ENCODE results near the gene DALRD3. TPM values are rescaled to one million over a fixed set of nuclear protein-coding genes. Genes with fewer than 3 reads are reported as not detected.

Gene DALRD3
- polyA plus RNA-seq, 2 of the 4 experiments (the other 2 are of a cell fraction) = 20.5 to 35.8 TPM

DNA sequence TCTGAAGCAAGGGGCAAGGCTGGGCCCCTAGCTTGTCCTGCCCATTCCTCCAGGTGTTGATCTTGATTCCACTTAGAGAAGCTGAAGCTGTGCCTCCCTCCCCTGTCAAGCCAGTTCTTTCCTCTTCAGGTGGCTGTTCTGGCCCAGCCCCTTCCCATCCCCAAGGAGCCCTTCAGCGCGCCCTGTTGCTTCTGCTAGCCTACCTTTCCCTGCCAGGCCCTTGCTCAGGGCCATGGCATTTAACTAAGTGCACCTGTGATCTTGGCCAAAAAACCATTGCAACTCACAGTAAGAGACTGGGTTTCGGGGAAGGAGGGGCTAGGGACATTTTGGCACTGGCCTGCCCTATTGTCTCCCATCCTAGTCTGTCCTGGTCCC, 13.1 kb downstream of the DALRD3 start:
- POLR2A ChIA-PET = interaction anchor here (4.1 kb wide), 1 partner anchor 16 kb away, joined by 57 read pairs; the partner anchor contains the start of gene NDUFAF3
- H3K27ac ChIP-seq = no peak overlapping the region
- no peak for ATAC-seq

GRCh38 chr3:49004352-49005302, 13.8 kb downstream of the DALRD3 start:
- ATAC-seq (no peak), DNase-seq (ENCODE audit: low read depth in 1 of 2, low spot score in 1 of 2) (no peak), FAIRE-seq (no peak)
- CTCF ChIA-PET = interaction anchor here (1.7 to 30.1 kb wide), 3 partner anchors 9 to 17 kb away, joined by 5 to 385 read pairs (median 5); partner anchors contain the start of genes NDUFAF3 and P4HTM
- Histone ChIP-seq H3K27ac (no peak overlapping the region), H3K9me3 (no peaks in the 10 kb centered on the region), H3K4me2 (no peak overlapping the region), H3K4me3 (no peak overlapping the region), H3K4me1 (peaks cover 21% of the 10 kb centered on the region; the same call in 2 of the 3 replicates)
- TF ChIP-seq HEYL (CRISPR knock-in tag; IDR thresholded peaks at IDR 0.05) (no peak), USF2 (IDR thresholded peaks at IDR 0.05) (no peak), NFE2L2 (conservative IDR thresholded peaks at IDR 0.05; ENCODE audit: low read length) (no peak), RAD21 (conservative IDR thresholded peaks at IDR 0.05 in 1 of 2, IDR thresholded peaks at IDR 0.05 in 1 of 2) (no peak), CHD2 (IDR thresholded peaks at IDR 0.05; ENCODE audit: low read length, partially characterized antibody) (no peak), TP53 (CRISPR knock-in tag; IDR thresholded peaks at IDR 0.05) (no peak), SMC3 (IDR thresholded peaks at IDR 0.05) (no peak), HOXB5 (CRISPR knock-in tag; IDR thresholded peaks at IDR 0.05) (no peak), EHF (CRISPR knock-in tag; IDR thresholded peaks at IDR 0.05) (no peak), RFX5 (IDR thresholded peaks at IDR 0.05) (no peak)
- TF ChIP-seq, protein P1, sequence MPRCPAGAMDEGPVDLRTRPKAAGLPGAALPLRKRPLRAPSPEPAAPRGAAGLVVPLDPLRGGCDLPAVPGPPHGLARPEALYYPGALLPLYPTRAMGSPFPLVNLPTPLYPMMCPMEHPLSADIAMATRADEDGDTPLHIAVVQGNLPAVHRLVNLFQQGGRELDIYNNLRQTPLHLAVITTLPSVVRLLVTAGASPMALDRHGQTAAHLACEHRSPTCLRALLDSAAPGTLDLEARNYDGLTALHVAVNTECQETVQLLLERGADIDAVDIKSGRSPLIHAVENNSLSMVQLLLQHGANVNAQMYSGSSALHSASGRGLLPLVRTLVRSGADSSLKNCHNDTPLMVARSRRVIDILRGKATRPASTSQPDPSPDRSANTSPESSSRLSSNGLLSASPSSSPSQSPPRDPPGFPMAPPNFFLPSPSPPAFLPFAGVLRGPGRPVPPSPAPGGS (IDR thresholded peaks at IDR 0.05) = no peak
- WGBS (ENCODE audit: missing lambda C conversion rate) = 76% methylated on average over 4 of the region's 16 CpGs
- POLR2A ChIA-PET = interaction anchor here (4.1 kb wide), 1 partner anchor 17 kb away, joined by 57 read pairs; the partner anchor contains the start of gene NDUFAF3

More for the DNA sequence above, 13.1 kb downstream of the DALRD3 start:
- no peak overlapping the region for H3K4me2 ChIP-seq
- H3K4me1 ChIP-seq = peaks cover 21% of the 10 kb centered on the region; the same call in 2 of the 3 replicates
- FAIRE-seq = no peak
- TF ChIP-seq USF2 (IDR thresholded peaks at IDR 0.05) = no peak
- no peak for TF ChIP-seq EP300 (IDR thresholded peaks at IDR 0.05)
- TF ChIP-seq ZFP36 (IDR thresholded peaks at IDR 0.05; ENCODE audit: borderline replicate concordance, partially characterized antibody) = no peak
- TF ChIP-seq POLR2A (IDR thresholded peaks at IDR 0.05; ENCODE audit: low read length) = no peak
- no peak for TF ChIP-seq NFE2L2 (conservative IDR thresholded peaks at IDR 0.05; ENCODE audit: low read length)
- no peak for TF ChIP-seq E2F6 (IDR thresholded peaks at IDR 0.05; ENCODE audit: borderline replicate concordance, low read depth)
- no peak for TF ChIP-seq KDM1A (IDR thresholded peaks at IDR 0.05; ENCODE audit: low read depth)
- TF ChIP-seq RFX5 (IDR thresholded peaks at IDR 0.05) = no peak
- TF ChIP-seq, protein P2, sequence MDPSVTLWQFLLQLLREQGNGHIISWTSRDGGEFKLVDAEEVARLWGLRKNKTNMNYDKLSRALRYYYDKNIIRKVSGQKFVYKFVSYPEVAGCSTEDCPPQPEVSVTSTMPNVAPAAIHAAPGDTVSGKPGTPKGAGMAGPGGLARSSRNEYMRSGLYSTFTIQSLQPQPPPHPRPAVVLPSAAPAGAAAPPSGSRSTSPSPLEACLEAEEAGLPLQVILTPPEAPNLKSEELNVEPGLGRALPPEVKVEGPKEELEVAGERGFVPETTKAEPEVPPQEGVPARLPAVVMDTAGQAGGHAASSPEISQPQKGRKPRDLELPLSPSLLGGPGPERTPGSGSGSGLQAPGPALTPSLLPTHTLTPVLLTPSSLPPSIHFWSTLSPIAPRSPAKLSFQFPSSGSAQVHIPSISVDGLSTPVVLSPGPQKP (IDR thresholded peaks at IDR 0.05; ENCODE audit: low read depth, low read length) = no peak
- TF ChIP-seq, protein P3, sequence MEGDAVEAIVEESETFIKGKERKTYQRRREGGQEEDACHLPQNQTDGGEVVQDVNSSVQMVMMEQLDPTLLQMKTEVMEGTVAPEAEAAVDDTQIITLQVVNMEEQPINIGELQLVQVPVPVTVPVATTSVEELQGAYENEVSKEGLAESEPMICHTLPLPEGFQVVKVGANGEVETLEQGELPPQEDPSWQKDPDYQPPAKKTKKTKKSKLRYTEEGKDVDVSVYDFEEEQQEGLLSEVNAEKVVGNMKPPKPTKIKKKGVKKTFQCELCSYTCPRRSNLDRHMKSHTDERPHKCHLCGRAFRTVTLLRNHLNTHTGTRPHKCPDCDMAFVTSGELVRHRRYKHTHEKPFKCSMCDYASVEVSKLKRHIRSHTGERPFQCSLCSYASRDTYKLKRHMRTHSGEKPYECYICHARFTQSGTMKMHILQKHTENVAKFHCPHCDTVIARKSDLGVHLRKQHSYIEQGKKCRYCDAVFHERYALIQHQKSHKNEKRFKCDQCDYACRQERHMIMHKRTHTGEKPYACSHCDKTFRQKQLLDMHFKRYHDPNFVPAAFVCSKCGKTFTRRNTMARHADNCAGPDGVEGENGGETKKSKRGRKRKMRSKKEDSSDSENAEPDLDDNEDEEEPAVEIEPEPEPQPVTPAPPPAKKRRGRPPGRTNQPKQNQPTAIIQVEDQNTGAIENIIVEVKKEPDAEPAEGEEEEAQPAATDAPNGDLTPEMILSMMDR (IDR thresholded peaks at IDR 0.05) = no peak
- TF ChIP-seq FOSB (CRISPR knock-in tag; IDR thresholded peaks at IDR 0.05) = no peak
- no peak overlapping the region for H3K4me3 ChIP-seq
- 96% methylated on average over 3 of the region's 3 CpGs for WGBS (ENCODE audit: missing lambda C conversion rate)
- H3K9me3 ChIP-seq = no peaks in the 10 kb centered on the region
- CTCF ChIA-PET = interaction anchor here (1.7 to 30.1 kb wide), 2 partner anchors 9 to 14 kb away, joined by 5 to 385 read pairs; partner anchors contain the start of gene P4HTM
- DNase-seq (ENCODE audit: low read depth in 1 of 2, low spot score in 1 of 2) = no peak
